ENCODE measurements around the gene RBMS2. TPM values are rescaled to one million over a fixed set of nuclear protein-coding genes. Genes with fewer than 3 reads are reported as not detected.

Gene RBMS2
- polyA plus RNA-seq, 1 donor (not counting 4 experiments of a cell fraction or from before 2014, with no cell fraction given) = 64.5 TPM

GRCh38 chr12:56542164-56542563 is 20.5 kb downstream of the RBMS2 start:
- Histone ChIP-seq H3K4me2 (ENCODE audit: control insufficient read depth, extremely low read depth, insufficient read depth, low read depth, low read length) (no peak overlapping the region), H3K79me2 (ENCODE audit: control insufficient read depth, insufficient read depth, low read length) (peaks cover 95% of the 10 kb centered on the region), H3K27ac (ENCODE audit: control insufficient read depth, insufficient read depth, low read length) (no peak overlapping the region), H3K36me3 (ENCODE audit: control insufficient read depth in 2 of 2, extremely low read depth in 1 of 2, insufficient read depth in 2 of 2, low read length in 2 of 2) (no peaks in the 10 kb centered on the region), H3K27me3 (ENCODE audit: control insufficient read depth, extremely low read depth, insufficient read depth, low read length) (no peaks in the 10 kb centered on the region), H3K4me3 (ENCODE audit: control insufficient read depth in 2 of 3, extremely low read depth in 1 of 3, insufficient read depth in 2 of 3, low read depth in 1 of 3, low read length in 3 of 3) (no peak overlapping the region), H2AFZ (ENCODE audit: control insufficient read depth, low read length) (no peak overlapping the region), H3K4me1 (ENCODE audit: control insufficient read depth, extremely low read depth, insufficient read depth, low read length) (no peaks in the 10 kb centered on the region), H3K9me3 (ENCODE audit: control insufficient read depth, low read depth, low read length) (no peaks in the 10 kb centered on the region), H4K20me1 (ENCODE audit: control insufficient read depth, extremely low read depth, insufficient read depth, low read length) (no peaks in the 10 kb centered on the region), H3K9me1 (ENCODE audit: control insufficient read depth, extremely low read depth, insufficient read depth, low read length) (no peaks in the 10 kb centered on the region), H3K9ac (ENCODE audit: control insufficient read depth, extremely low read depth, insufficient read depth, low read length) (no peak overlapping the region)
- no peak for DNase-seq (ENCODE audit: low read depth, low spot score)
- no peak for FAIRE-seq
- TF ChIP-seq CTCF (optimal IDR thresholded peaks at IDR 0.05 in 1 of 3, IDR thresholded peaks at IDR 0.05 in 1 of 3, conservative IDR thresholded peaks at IDR 0.05 in 1 of 3; ENCODE audit: extremely low read depth in 1 of 3, insufficient read depth in 2 of 3, low read length in 3 of 3) = no peak
- no peak for TF ChIP-seq EZH2 (IDR thresholded peaks at IDR 0.05; ENCODE audit: low read length)
- dilution Hi-C loops (cut with MboI; ENCODE audit: extremely low pct_ligation_motif_present, low sequenced_read_pairs) = no loop called here

- no peaks in the 10 kb centered on the region for H3K9me3 ChIP-seq (ENCODE audit: control insufficient read depth, low read depth, low read length)
- no peak for DNase-seq (ENCODE audit: low read depth, low spot score)
- no peak overlapping the region for H3K4me2 ChIP-seq (ENCODE audit: control insufficient read depth, extremely low read depth, insufficient read depth, low read depth, low read length)
- TF ChIP-seq EZH2 (IDR thresholded peaks at IDR 0.05; ENCODE audit: low read length) = no peak
- no peak for TF ChIP-seq CTCF (optimal IDR thresholded peaks at IDR 0.05 in 1 of 3, IDR thresholded peaks at IDR 0.05 in 1 of 3, conservative IDR thresholded peaks at IDR 0.05 in 1 of 3; ENCODE audit: extremely low read depth in 1 of 3, insufficient read depth in 2 of 3, low read length in 3 of 3)
- H3K9me1 ChIP-seq (ENCODE audit: control insufficient read depth, extremely low read depth, insufficient read depth, low read length) = no peaks in the 10 kb centered on the region
- no peaks in the 10 kb centered on the region for H3K4me1 ChIP-seq (ENCODE audit: control insufficient read depth, extremely low read depth, insufficient read depth, low read length)
- no peak overlapping the region for H3K9ac ChIP-seq (ENCODE audit: control insufficient read depth, extremely low read depth, insufficient read depth, low read length)
- H3K27ac ChIP-seq (ENCODE audit: control insufficient read depth, insufficient read depth, low read length) = no peak overlapping the region
- no peaks in the 10 kb centered on the region for H3K27me3 ChIP-seq (ENCODE audit: control insufficient read depth, extremely low read depth, insufficient read depth, low read length)
- H2AFZ ChIP-seq (ENCODE audit: control insufficient read depth, low read length) = no peak overlapping the region
- FAIRE-seq = no peak
- dilution Hi-C loops (cut with MboI; ENCODE audit: extremely low pct_ligation_motif_present, low sequenced_read_pairs) = no loop called here
- H3K4me3 ChIP-seq (ENCODE audit: control insufficient read depth in 2 of 3, extremely low read depth in 1 of 3, insufficient read depth in 2 of 3, low read depth in 1 of 3, low read length in 3 of 3) = no peak overlapping the region
- no peaks in the 10 kb centered on the region for H3K36me3 ChIP-seq (ENCODE audit: control insufficient read depth in 2 of 2, extremely low read depth in 1 of 2, insufficient read depth in 2 of 2, low read length in 2 of 2)
- H4K20me1 ChIP-seq (ENCODE audit: control insufficient read depth, extremely low read depth, insufficient read depth, low read length) = no peaks in the 10 kb centered on the region
- peaks cover 92% of the 10 kb centered on the region for H3K79me2 ChIP-seq (ENCODE audit: control insufficient read depth, insufficient read depth, low read length)
These were observed 23.5 kb downstream of the RBMS2 start for GRCh38 chr12:56545023-56545604.
